Kasumi-1 (cell line): ENCODE data around the gene TANGO2.

Experiments
- DNase-seq, 2 experiments: peaks; one replicate each; lab custom pipeline; 2025; lab: John Stamatoyannopoulos, UW

Gene TANGO2

GRCh38 chr22:20107471-20107901 lies 86.6 kb downstream of the TANGO2 start:
- no peak for DNase-seq

- DNase-seq: no peak
Measured at GRCh38 chr22:20107951-20108756, 87.2 kb downstream of the TANGO2 start.

- DNase-seq: no peak
Measured at GRCh38 chr22:20108757-20109230, 87.9 kb downstream of the TANGO2 start.

GRCh38 chr22:20109411-20110358 lies 88.8 kb downstream of the TANGO2 start:
- no peak for DNase-seq

- DNase-seq: no peak
Measured at GRCh38 chr22:20110359-20110985, 89.6 kb downstream of the TANGO2 start.

- peak; percentile 40 to 45 for DNase-seq
Measured at GRCh38 chr22:20111045-20111688, 90.3 kb downstream of the TANGO2 start.

- DNase-seq: no peak
Measured at GRCh38 chr22:20111689-20112622, 91.0 kb downstream of the TANGO2 start.

GRCh38 chr22:20112623-20113511 lies 92.0 kb downstream of the TANGO2 start:
- DNase-seq: no peak

GRCh38 chr22:20113551-20114310 lies 92.8 kb downstream of the TANGO2 start:
- no peak for DNase-seq

GRCh38 chr22:20114506-20115475 lies 93.9 kb downstream of the TANGO2 start:
- no peak for DNase-seq

- DNase-seq: no peak
Measured at GRCh38 chr22:20115691-20116375, 94.9 kb downstream of the TANGO2 start, which contains the start of gene RANBP1. RANBP1 (plus strand) TSS chr22:20116104; CDS start chr22:20116185, 81 bp downstream.

- no peak for DNase-seq
Measured at GRCh38 chr22:20116376-20116950, 95.6 kb downstream of the TANGO2 start.
